Iris pigment epithelial cell (primary cell): Measurements from ENCODE around the gene CPA3.
A peak's percentile ranks its signal among the peaks of the same experiment; 100 is the strongest.

Source experiments
- DNase-seq: peaks from one replicate; pipeline ENCODE4 v3.0.0-alpha.2; 2011; ENCODE audit warnings: low read depth

Gene CPA3

GRCh38 chr3:148865049-148865448 lies at the start of gene CPA3:
Gene CPA3 (plus strand): TSS chr3:148865296. CDS start chr3:148865308, 12 bp downstream.
- no peak for DNase-seq

GRCh38 chr3:148815316-148816110 lies 49.6 kb upstream of the CPA3 start:
- DNase-seq: no peak

- no peak for DNase-seq
Observed at GRCh38 chr3:148816427-148816826, 48.7 kb upstream of the CPA3 start.

GRCh38 chr3:148816981-148817525 lies 48.0 kb upstream of the CPA3 start:
- no peak for DNase-seq

- no peak for DNase-seq
Observed at GRCh38 chr3:148820361-148821245, 44.5 kb upstream of the CPA3 start.

- no peak for DNase-seq
Observed at GRCh38 chr3:148823026-148823425, 42.1 kb upstream of the CPA3 start.

- DNase-seq: no peak
Observed at GRCh38 chr3:148825476-148825875, 39.6 kb upstream of the CPA3 start.

GRCh38 chr3:148827585-148827984 lies 37.5 kb upstream of the CPA3 start, which contains the start of gene CPB1:
Gene CPB1 (plus strand): TSS chr3:148827811. CDS start chr3:148827824, 13 bp downstream.
- no peak for DNase-seq

- peak; percentile 36 for DNase-seq
Observed at GRCh38 chr3:148828136-148828690, 36.9 kb upstream of the CPA3 start.

GRCh38 chr3:148829926-148830325 lies 35.2 kb upstream of the CPA3 start:
- DNase-seq: no peak

- no peak for DNase-seq
Observed at GRCh38 chr3:148833223-148833622, 31.9 kb upstream of the CPA3 start.

- no peak for DNase-seq
Observed at GRCh38 chr3:148839805-148840204, 25.3 kb upstream of the CPA3 start.

GRCh38 chr3:148840451-148840850 lies 24.6 kb upstream of the CPA3 start:
- DNase-seq: no peak

- DNase-seq: no peak
Observed at GRCh38 chr3:148845756-148846395, 19.2 kb upstream of the CPA3 start.

GRCh38 chr3:148847351-148847750 lies 17.7 kb upstream of the CPA3 start:
- DNase-seq: peak; percentile 49

GRCh38 chr3:148848410-148848809 lies 16.7 kb upstream of the CPA3 start:
- DNase-seq: peak; percentile 13

GRCh38 chr3:148852271-148852992 lies 12.7 kb upstream of the CPA3 start:
- peak; percentile 44 for DNase-seq

- DNase-seq: no peak
Observed at GRCh38 chr3:148853076-148853475, 12.0 kb upstream of the CPA3 start.

GRCh38 chr3:148854061-148854460 lies 11.0 kb upstream of the CPA3 start:
- no peak for DNase-seq

- DNase-seq: no peak
Observed at GRCh38 chr3:148856384-148856783, 8.7 kb upstream of the CPA3 start.

GRCh38 chr3:148857316-148857715 lies 7.8 kb upstream of the CPA3 start:
- DNase-seq: no peak
